Coronary artery (tissue), 2 donors: ENCODE results near the gene NAA16.
"Not testable (repeated sequence)": the region's sequence is repeated elsewhere in the genome, so short reads cannot be mapped to it uniquely, and the experiment has no call there.

ENCODE experiments used
- DNase-seq: peaks from one replicate; pipeline ENCODE4 v3.0.0-alpha.2; 2017; ENCODE audit warnings: low spot score
- H3K27ac ChIP-seq, 2 donors: fragments of 200-600 bp; sonication (generic); one replicate each; pipeline ENCODE4 v1.5.1; 2016 to 2019
- H3K4me3 ChIP-seq: fragments of 200-600 bp; sonication (generic); 2 replicates; pipeline ENCODE4 v1.5.1; 2016; ENCODE audit warnings: mild to moderate bottlenecking, moderate library complexity
- CTCF ChIP-seq: fragments of 200-600 bp; sonication (generic); IDR thresholded peaks from one replicate; pipeline ENCODE4 v1.5.1; 2019; ENCODE audit warnings: antibody characterized with exemption

Gene NAA16

GRCh38 chr13:41418027-41418426 is 107.0 kb downstream of the NAA16 start:
- Histone ChIP-seq H3K4me3 (no peak overlapping the region), H3K27ac (no peak overlapping the region)
- DNase-seq, result no peak
- no peak for TF ChIP-seq CTCF

GRCh38 chr13:41418731-41419130 is 107.7 kb downstream of the NAA16 start:
- no peak overlapping the region for H3K4me3 ChIP-seq
- no peak overlapping the region for H3K27ac ChIP-seq
- no peak for TF ChIP-seq CTCF
- no peak for DNase-seq

DNA sequence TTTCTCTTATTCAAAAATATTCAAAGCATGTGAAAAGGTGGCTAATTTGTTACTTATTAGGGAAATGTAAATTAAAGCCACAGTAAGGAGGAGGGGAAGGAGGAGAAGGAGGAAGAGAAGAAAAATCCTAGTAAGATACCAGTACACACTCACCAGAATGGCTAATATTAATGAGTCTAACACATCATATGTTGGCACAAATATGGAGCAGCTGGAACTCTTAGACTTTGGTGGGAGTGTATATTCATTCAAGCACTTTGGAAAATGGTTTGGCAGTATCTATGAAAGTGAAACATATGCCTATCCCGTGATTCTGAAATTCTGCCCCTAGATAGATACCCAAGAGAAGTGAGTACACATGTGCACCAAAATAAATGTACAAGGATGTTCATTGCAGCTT is 108.1 kb downstream of the NAA16 start:
- no peak for TF ChIP-seq CTCF
- no peak for DNase-seq
- no peak overlapping the region for H3K4me3 ChIP-seq
- H3K27ac ChIP-seq, result no peak overlapping the region

GRCh38 chr13:41420146-41420545 is 109.1 kb downstream of the NAA16 start:
- no peak for DNase-seq
- H3K4me3 ChIP-seq, result no peak overlapping the region
- H3K27ac ChIP-seq, result no peak overlapping the region
- no peak for TF ChIP-seq CTCF

GRCh38 chr13:41421330-41421729 is 110.3 kb downstream of the NAA16 start:
- not testable (repeated sequence) for H3K4me3 ChIP-seq, H3K27ac ChIP-seq, DNase-seq

DNA sequence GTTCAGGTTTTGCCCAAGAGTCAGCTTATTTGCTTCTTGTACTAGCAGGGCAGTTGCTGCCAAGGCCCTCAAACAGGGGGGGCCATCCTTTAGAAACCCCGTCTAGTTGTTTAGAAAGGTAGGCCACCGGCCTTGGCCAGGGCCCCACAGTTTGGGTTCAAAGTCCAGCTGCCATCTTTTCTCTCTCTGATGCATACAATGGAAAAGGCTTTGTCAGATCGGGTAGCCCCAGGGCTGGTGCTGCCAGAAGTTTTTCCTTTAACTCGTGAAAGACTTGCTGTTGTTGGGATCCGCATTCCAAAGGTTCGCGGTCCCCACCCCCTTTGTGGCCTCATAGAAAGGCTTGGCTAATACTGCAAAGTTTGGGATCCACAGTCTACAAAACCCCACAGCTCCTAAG is 110.9 kb downstream of the NAA16 start:
- DNase-seq, H3K27ac ChIP-seq, H3K4me3 ChIP-seq: not testable (repeated sequence)

DNA sequence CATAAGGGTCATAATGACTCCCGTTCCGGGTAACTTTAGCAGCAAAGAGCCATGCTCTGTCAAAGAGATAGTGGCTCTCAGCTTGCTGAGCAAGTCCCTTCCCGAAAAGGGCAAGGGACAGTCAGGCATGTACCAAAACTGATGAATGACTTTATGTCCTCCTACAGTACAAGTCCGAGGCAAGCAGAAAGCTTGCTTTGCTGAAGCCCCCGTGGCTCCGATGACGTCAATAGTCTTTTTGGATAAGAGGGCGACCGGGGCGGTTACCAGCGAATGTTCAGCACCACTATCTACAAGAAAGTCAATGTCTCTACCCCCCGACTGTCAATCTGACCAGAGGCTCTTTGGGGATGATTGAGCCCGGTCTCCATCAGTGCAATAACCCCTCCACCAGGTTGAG is 112.2 kb downstream of the NAA16 start:
- H3K4me3 ChIP-seq, H3K27ac ChIP-seq, DNase-seq: not testable (repeated sequence)

- not testable (repeated sequence) for H3K4me3 ChIP-seq, DNase-seq, H3K27ac ChIP-seq
These were observed 113.6 kb downstream of the NAA16 start for GRCh38 chr13:41424675-41425074.

DNA sequence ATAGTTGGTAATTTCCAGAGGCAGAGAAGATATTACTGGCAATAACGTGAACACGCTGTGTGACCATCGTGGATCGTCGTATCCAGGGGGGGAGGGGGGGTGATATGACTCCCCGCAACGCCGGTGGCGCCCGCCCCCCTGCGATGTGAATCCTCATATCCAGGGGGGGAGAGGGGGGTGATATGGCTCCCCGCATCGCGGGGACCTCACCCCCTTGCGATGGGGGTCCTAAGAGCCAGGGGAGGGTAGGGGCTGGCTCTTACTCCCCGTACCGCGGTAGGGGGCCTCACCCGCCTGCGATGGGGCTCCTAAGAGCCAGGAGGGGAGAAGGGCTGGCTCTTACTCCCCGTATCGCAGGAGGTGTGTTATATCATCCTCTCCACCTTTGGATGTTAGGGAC is 115.0 kb downstream of the NAA16 start:
- Histone ChIP-seq H3K27ac (no peak overlapping the region), H3K4me3 (no peak overlapping the region)
- DNase-seq, result no peak
- TF ChIP-seq CTCF, result no peak
